Parathyroid adenoma (tissue), 2 donors: ENCODE measurements around the gene SENP8.
"Not testable (repeated sequence)": the region's sequence is repeated elsewhere in the genome, so short reads cannot be mapped to it uniquely, and the experiment has no call there.

Experiments used
- H2AFZ ChIP-seq: fragments of 300-600 bp; sonication (generic); one replicate; pipeline ENCODE4 v1.7.0; 2017; ENCODE audit warnings: antibody characterized with exemption, mild to moderate bottlenecking
- H3K27ac ChIP-seq: fragments of 300-600 bp; sonication (generic); one replicate; pipeline ENCODE4 v1.7.0; 2017
- H3K27me3 ChIP-seq: fragments of 300-600 bp; sonication (generic); one replicate; pipeline ENCODE4 v1.7.0; 2017; ENCODE audit warnings: low read length; ENCODE audit not compliant: control insufficient read depth, insufficient read depth
- H3K36me3 ChIP-seq: fragments of 300-600 bp; sonication (generic); one replicate; pipeline ENCODE4 v1.7.0; 2017; ENCODE audit warnings: low read length; ENCODE audit not compliant: control insufficient read depth, insufficient read depth
- H3K4me1 ChIP-seq: fragments of 300-600 bp; sonication (generic); one replicate; pipeline ENCODE4 v1.7.0; 2017; ENCODE audit warnings: control low read depth
- H3K4me2 ChIP-seq: fragments of 300-600 bp; sonication (generic); one replicate; pipeline ENCODE4 v1.7.0; 2017; ENCODE audit warnings: low read length
- H3K4me3 ChIP-seq: fragments of 300-600 bp; sonication (generic); one replicate; pipeline ENCODE4 v1.7.0; 2017; ENCODE audit warnings: low read depth, low read length
- H3K79me2 ChIP-seq: fragments of 300-600 bp; sonication (generic); one replicate; pipeline ENCODE4 v1.7.0; 2017; ENCODE audit warnings: control low read depth
- H3K9ac ChIP-seq: fragments of 300-600 bp; sonication (generic); one replicate; pipeline ENCODE4 v1.7.0; 2017; ENCODE audit warnings: mild to moderate bottlenecking
- H3K9me3 ChIP-seq: fragments of 300-600 bp; sonication (generic); one replicate; pipeline ENCODE4 v1.7.0; 2017; ENCODE audit warnings: low read length; ENCODE audit not compliant: control insufficient read depth
- CTCF ChIP-seq: fragments of 300-600 bp; sonication (generic); IDR thresholded peaks from one replicate; pipeline ENCODE4 v1.7.0; 2017; ENCODE audit warnings: antibody characterized with exemption, mild to moderate bottlenecking
- donor health status: primary hyperparathyroidism.

SENP8 gene

GRCh38 chr15:72169236-72169920, 51.2 kb downstream of the SENP8 start:
- H2AFZ ChIP-seq, result peak overlapping the region; percentile 46
- H3K36me3 ChIP-seq, result no peaks in the 10 kb centered on the region
- no peaks in the 10 kb centered on the region for H3K27me3 ChIP-seq
- no peak for TF ChIP-seq CTCF
- H3K4me3 ChIP-seq, result no peak overlapping the region
- no peak overlapping the region for H3K27ac ChIP-seq
- no peaks in the 10 kb centered on the region for H3K79me2 ChIP-seq
- H3K9me3 ChIP-seq, result no peaks in the 10 kb centered on the region
- no peak overlapping the region for H3K9ac ChIP-seq
- no peaks in the 10 kb centered on the region for H3K4me1 ChIP-seq
- H3K4me2 ChIP-seq, result no peak overlapping the region

GRCh38 chr15:72169921-72170611, 51.9 kb downstream of the SENP8 start:
- no peaks in the 10 kb centered on the region for H3K4me1 ChIP-seq
- H3K9ac ChIP-seq, result no peak overlapping the region
- no peak overlapping the region for H3K4me2 ChIP-seq
- no peaks in the 10 kb centered on the region for H3K79me2 ChIP-seq
- no peaks in the 10 kb centered on the region for H3K36me3 ChIP-seq
- TF ChIP-seq CTCF, result no peak
- H3K27ac ChIP-seq, result no peak overlapping the region
- no peak overlapping the region for H2AFZ ChIP-seq
- H3K4me3 ChIP-seq, result no peak overlapping the region
- H3K9me3 ChIP-seq, result no peaks in the 10 kb centered on the region
- H3K27me3 ChIP-seq, result no peaks in the 10 kb centered on the region

- no peak overlapping the region for H2AFZ ChIP-seq
- no peaks in the 10 kb centered on the region for H3K4me1 ChIP-seq
- H3K36me3 ChIP-seq, result no peaks in the 10 kb centered on the region
- H3K27me3 ChIP-seq, result no peaks in the 10 kb centered on the region
- no peak overlapping the region for H3K4me3 ChIP-seq
- H3K79me2 ChIP-seq, result no peaks in the 10 kb centered on the region
- H3K4me2 ChIP-seq, result no peak overlapping the region
- no peak for TF ChIP-seq CTCF
- no peak overlapping the region for H3K27ac ChIP-seq
- no peak overlapping the region for H3K9ac ChIP-seq
- no peaks in the 10 kb centered on the region for H3K9me3 ChIP-seq
Observed at GRCh38 chr15:72170691-72171090, 52.5 kb downstream of the SENP8 start.

GRCh38 chr15:72171978-72172377, 53.8 kb downstream of the SENP8 start:
- not testable (repeated sequence) for H3K4me3 ChIP-seq, H3K4me1 ChIP-seq, H3K4me2 ChIP-seq, H3K27ac ChIP-seq, H2AFZ ChIP-seq, H3K79me2 ChIP-seq, H3K9me3 ChIP-seq, H3K27me3 ChIP-seq, H3K36me3 ChIP-seq, H3K9ac ChIP-seq

GRCh38 chr15:72172796-72173195, 54.6 kb downstream of the SENP8 start:
- Histone ChIP-seq H3K27me3 (no peaks in the 10 kb centered on the region), H3K36me3 (no peaks in the 10 kb centered on the region), H3K79me2 (no peaks in the 10 kb centered on the region), H3K9ac (no peak overlapping the region), H3K4me2 (no peak overlapping the region), H3K4me1 (no peaks in the 10 kb centered on the region), H3K4me3 (no peak overlapping the region), H3K27ac (no peak overlapping the region), H3K9me3 (no peaks in the 10 kb centered on the region), H2AFZ (no peak overlapping the region)
- no peak for TF ChIP-seq CTCF
